ENCODE measurements around the gene ATP6V0C.

Gene ATP6V0C

DNA sequence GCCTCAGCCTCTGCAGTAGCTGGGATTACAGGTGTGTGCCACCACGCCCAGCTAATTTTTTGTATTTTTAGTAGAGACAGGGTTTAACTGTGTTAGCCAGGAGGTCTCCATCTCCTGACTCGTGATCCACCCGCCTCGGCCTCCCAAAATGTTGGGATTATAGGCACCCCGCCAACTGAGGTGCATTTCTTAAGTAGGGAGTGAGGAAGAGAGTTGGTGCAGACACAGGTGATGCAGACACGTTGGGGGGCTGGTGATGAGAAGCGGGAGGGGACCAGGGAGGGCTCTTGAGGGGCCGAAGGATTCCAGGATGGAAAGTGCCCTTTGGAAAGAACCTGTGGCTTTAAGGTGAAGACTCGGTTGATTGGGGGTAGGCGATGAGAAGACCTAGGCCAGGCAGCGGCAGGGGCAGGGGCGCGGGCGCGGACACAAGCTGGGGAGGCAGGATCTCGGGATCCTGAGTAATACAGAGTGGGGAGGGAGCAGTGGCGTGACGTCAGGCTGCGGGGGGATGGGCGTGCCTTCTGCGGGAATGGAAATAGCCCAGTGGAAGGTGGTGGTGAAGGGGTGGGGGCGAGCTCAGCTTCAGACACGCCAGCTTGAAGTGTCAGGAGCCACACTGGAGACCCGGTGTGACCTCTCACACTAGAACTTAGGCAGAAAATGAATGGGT is 2.5 kb upstream of the ATP6V0C start:
- Histone ChIP-seq H3K79me1 (ENCODE audit: low read length) (peaks cover 13% of the 10 kb centered on the region), H3K79me2 (ENCODE audit: control insufficient read depth, insufficient read depth, low read length, poor library complexity) (peaks cover 24% of the 10 kb centered on the region), H4K12ac (ENCODE audit: low read depth, low read length) (no peak overlapping the region), H3K4me3 (ENCODE audit: low read depth, low read length) (no peak overlapping the region), H3K14ac (ENCODE audit: low read length) (no peak overlapping the region), H3K36me3 (ENCODE audit: control insufficient read depth in 1 of 2, insufficient read depth in 2 of 2, low read length in 2 of 2) (peaks cover 1 to 2% of the 10 kb centered on the region in 2 experiments), H3K18ac (ENCODE audit: low read length) (no peak overlapping the region), H3K9ac (ENCODE audit: low read length) (no peak overlapping the region), H2BK5ac (ENCODE audit: low read depth, low read length, poor library complexity) (no peak overlapping the region), H4K8ac (ENCODE audit: low read depth, low read length) (no peak overlapping the region), H2AK5ac (ENCODE audit: low read length) (no peak overlapping the region), H2BK12ac (ENCODE audit: low read length) (no peak overlapping the region), H2BK120ac (ENCODE audit: insufficient read depth, low read length, poor library complexity) (no peak overlapping the region), H3K27ac (ENCODE audit: low read depth, low read length) (no peak overlapping the region), H2AFZ (ENCODE audit: insufficient read depth, low read length, poor library complexity) (no peak overlapping the region), H3K4ac (ENCODE audit: low read depth, low read length) (no peak overlapping the region), H3K4me1 (ENCODE audit: control insufficient read depth in 1 of 2, insufficient read depth in 2 of 2, low read length in 2 of 2) (peaks cover 12 to 20% of the 10 kb centered on the region in 2 experiments), H3K27me3 (ENCODE audit: insufficient read depth, low read length) (no peaks in the 10 kb centered on the region), H4K91ac (ENCODE audit: low read depth, low read length) (no peak overlapping the region), H3K9me3 (ENCODE audit: insufficient read depth, low read depth, low read length) (peaks cover 3% of the 10 kb centered on the region), H3K23ac (ENCODE audit: low read length) (no peak overlapping the region), H3K4me2 (ENCODE audit: low read length) (no peak overlapping the region)
- no peak for DNase-seq
- WGBS (ENCODE audit: extremely low coverage, insufficient coverage, insufficient read length) = no CpG with 5 or more reads among the region's 24 CpGs

DNA sequence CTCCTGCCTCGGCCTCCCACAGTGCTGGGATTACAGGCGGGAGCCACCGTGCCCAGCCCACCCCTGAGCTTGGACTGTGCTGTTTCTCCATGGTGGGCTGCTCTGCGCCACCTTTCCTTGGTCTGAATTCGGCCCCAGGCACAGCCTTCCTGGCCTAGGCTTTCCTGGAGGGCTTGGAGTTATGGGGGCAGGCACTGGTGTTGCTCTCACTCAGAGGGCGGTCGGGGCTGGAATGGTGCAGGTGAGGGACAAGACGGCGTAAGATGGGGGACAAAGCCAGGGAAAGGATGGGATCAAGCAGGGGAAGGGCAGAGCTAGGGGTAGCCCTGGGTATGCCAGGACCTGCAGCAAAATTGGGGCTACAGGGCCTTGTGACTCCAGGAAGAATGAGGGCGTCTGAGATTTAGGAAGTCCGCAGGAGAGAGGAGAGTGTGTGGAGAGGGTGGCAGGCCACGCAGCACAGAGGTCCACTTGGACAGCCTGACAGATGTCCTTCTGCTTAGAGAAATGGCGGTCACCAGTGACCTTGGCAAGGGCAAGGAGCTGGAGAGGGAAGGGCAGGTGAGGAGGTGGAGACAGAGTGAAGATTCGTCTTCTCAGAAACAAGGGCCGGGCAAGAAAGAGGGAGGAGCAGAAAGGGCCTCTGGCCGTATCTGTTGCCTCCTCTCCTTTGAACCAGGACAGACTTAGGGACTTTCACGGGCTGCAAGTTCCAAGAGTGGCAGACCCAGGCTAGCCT is 1.6 kb upstream of the ATP6V0C start:
- DNase-seq = no peak
- Histone ChIP-seq H3K27ac (ENCODE audit: low read depth, low read length) (no peak overlapping the region), H3K4me2 (ENCODE audit: low read length) (no peak overlapping the region), H3K9ac (ENCODE audit: low read length) (no peak overlapping the region), H3K23ac (ENCODE audit: low read length) (no peak overlapping the region), H3K27me3 (ENCODE audit: insufficient read depth, low read length) (no peaks in the 10 kb centered on the region), H3K18ac (ENCODE audit: low read length) (no peak overlapping the region), H3K14ac (ENCODE audit: low read length) (no peak overlapping the region), H3K9me3 (ENCODE audit: insufficient read depth, low read depth, low read length) (peaks cover 3% of the 10 kb centered on the region), H4K8ac (ENCODE audit: low read depth, low read length) (no peak overlapping the region), H3K4me1 (ENCODE audit: control insufficient read depth in 1 of 2, insufficient read depth in 2 of 2, low read length in 2 of 2) (peaks cover 19 to 27% of the 10 kb centered on the region in 2 experiments), H3K36me3 (ENCODE audit: control insufficient read depth in 1 of 2, insufficient read depth in 2 of 2, low read length in 2 of 2) (peaks cover 6 to 11% of the 10 kb centered on the region in 2 experiments), H3K4me3 (ENCODE audit: low read depth, low read length) (no peak overlapping the region), H2BK5ac (ENCODE audit: low read depth, low read length, poor library complexity) (no peak overlapping the region), H3K79me2 (ENCODE audit: control insufficient read depth, insufficient read depth, low read length, poor library complexity) (peaks cover 32% of the 10 kb centered on the region), H2BK120ac (ENCODE audit: insufficient read depth, low read length, poor library complexity) (no peak overlapping the region), H2BK12ac (ENCODE audit: low read length) (no peak overlapping the region), H4K91ac (ENCODE audit: low read depth, low read length) (no peak overlapping the region), H4K12ac (ENCODE audit: low read depth, low read length) (no peak overlapping the region), H3K4ac (ENCODE audit: low read depth, low read length) (no peak overlapping the region), H3K79me1 (ENCODE audit: low read length) (peaks cover 13% of the 10 kb centered on the region), H2AK5ac (ENCODE audit: low read length) (peak overlapping the region; percentile 71), H2AFZ (ENCODE audit: insufficient read depth, low read length, poor library complexity) (no peak overlapping the region)
- no CpG with 5 or more reads among the region's 17 CpGs for WGBS (ENCODE audit: extremely low coverage, insufficient coverage, insufficient read length)

DNA sequence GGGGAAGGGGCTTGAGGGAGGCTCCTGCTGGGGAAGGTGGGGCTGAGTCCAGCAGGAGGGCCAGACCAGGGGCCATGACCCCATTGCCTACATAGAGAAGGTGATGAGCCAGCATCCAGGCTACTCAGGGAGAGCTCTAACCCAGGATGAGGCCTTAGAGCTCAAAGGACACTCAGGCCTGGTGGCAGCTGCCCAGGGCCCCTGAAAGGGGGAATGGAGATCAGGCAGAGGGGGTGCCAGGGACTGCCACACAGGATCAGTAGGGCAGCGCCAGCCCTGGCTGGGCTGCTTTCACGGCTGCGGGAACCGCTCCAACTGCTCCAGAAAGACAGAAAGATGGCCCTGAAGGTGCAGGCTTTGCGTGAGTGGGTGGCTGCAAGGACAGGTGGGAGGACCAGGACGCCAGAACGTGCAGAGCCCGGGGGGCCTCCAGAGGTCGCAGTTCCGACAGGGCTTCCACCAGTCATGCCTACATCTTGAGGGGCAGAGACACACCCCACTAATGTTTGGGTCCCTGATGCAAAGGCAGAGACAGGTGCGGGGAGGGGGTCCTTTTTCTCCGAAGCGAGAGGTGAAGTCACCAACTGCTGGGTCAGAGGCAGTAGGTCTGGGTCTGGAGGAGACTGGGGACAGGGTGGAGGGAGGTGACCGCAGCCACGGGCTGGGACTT is 882 bp upstream of the ATP6V0C start:
- H3K9ac ChIP-seq (ENCODE audit: low read length) = no peak overlapping the region

DNA sequence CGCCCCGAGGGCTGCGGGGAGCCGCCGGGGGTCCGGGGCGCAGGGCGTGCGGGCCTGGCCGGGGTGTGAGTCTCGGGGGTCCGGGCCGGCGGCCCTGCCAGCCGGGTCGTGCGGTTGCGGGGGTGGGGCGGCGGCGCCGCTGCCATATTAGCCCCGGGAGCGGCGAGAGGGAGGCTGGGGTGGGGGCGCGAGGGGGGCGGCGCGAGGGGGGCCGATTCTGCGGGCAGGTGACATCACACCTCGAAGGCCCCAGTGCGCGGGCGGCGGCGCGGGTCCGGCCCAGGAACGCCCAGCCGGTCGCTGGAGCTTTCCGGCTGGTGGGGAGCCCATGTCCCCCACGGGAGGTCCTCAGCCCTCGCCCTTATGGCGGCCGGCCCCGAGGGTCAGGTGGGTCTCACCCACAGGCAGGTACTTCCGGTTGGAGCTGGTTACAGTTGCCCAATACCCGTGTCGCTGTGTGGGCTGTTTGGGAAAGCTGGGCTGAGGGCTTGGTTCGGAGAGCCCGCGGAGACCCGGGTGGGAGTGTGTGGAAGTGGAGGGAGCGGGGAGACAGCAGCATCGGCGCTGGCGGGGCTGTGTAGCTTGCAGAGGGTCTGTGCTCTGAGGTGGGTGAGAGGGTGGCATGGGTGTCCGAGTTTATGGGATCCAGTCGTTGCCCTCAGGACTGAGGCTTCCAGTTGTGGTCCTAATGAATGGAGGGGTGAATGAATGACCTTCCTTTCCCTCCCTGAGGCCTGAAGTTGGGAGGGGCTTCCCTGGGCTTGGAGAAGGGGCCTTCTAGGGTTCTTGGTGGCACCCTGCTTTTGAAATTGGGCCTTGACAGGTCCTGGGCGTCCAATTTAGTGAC is 804 bp downstream of the ATP6V0C start:
- peaks cover 18 to 20% of the 10 kb centered on the region in 2 experiments for H3K36me3 ChIP-seq (ENCODE audit: control insufficient read depth in 1 of 2, insufficient read depth in 2 of 2, low read length in 2 of 2)
- H3K14ac ChIP-seq (ENCODE audit: low read length) = peak overlapping the region; percentile 95
- peak overlapping the region; percentile 65 for H4K12ac ChIP-seq (ENCODE audit: low read depth, low read length)
- no peak overlapping the region for H2BK12ac ChIP-seq (ENCODE audit: low read length)
- H3K23ac ChIP-seq (ENCODE audit: low read length) = no peak overlapping the region
- no peak overlapping the region for H2AFZ ChIP-seq (ENCODE audit: insufficient read depth, low read length, poor library complexity)
- H3K27me3 ChIP-seq (ENCODE audit: insufficient read depth, low read length) = no peaks in the 10 kb centered on the region
- peaks cover 3% of the 10 kb centered on the region for H3K9me3 ChIP-seq (ENCODE audit: insufficient read depth, low read depth, low read length)
- peak overlapping the region; percentile 91 for H3K27ac ChIP-seq (ENCODE audit: low read depth, low read length)
- DNase-seq = peak; percentile 50 to 71
- H3K4ac ChIP-seq (ENCODE audit: low read depth, low read length) = peak overlapping the region; percentile 98
- peak overlapping the region; percentile 92 for H3K9ac ChIP-seq (ENCODE audit: low read length)
- peaks cover 13% of the 10 kb centered on the region for H3K79me1 ChIP-seq (ENCODE audit: low read length)
- peaks cover 43% of the 10 kb centered on the region for H3K79me2 ChIP-seq (ENCODE audit: control insufficient read depth, insufficient read depth, low read length, poor library complexity)
- H2BK5ac ChIP-seq (ENCODE audit: low read depth, low read length, poor library complexity) = peak overlapping the region; percentile 81
- H3K18ac ChIP-seq (ENCODE audit: low read length) = peak overlapping the region; percentile 92
- H4K8ac ChIP-seq (ENCODE audit: low read depth, low read length) = peak overlapping the region; percentile 90
- H3K4me1 ChIP-seq (ENCODE audit: control insufficient read depth in 1 of 2, insufficient read depth in 2 of 2, low read length in 2 of 2) = peaks cover 30 to 42% of the 10 kb centered on the region in 2 experiments
- peak overlapping the region; percentile 76 for H2AK5ac ChIP-seq (ENCODE audit: low read length)
- H4K91ac ChIP-seq (ENCODE audit: low read depth, low read length) = peak overlapping the region; percentile 98
- WGBS (ENCODE audit: extremely low coverage, insufficient coverage, insufficient read length) = no CpG with 5 or more reads among the region's 63 CpGs
- peak overlapping the region; percentile 99 for H3K4me3 ChIP-seq (ENCODE audit: low read depth, low read length)
- peak overlapping the region; percentile 77 for H2BK120ac ChIP-seq (ENCODE audit: insufficient read depth, low read length, poor library complexity)
- peak overlapping the region; percentile 74 for H3K4me2 ChIP-seq (ENCODE audit: low read length)

More for the DNA sequence above, 882 bp upstream of the ATP6V0C start:
- peak overlapping the region; percentile 43 for H4K12ac ChIP-seq (ENCODE audit: low read depth, low read length)
- no peak overlapping the region for H2AK5ac ChIP-seq (ENCODE audit: low read length)
- peaks cover 21 to 28% of the 10 kb centered on the region in 2 experiments for H3K4me1 ChIP-seq (ENCODE audit: control insufficient read depth in 1 of 2, insufficient read depth in 2 of 2, low read length in 2 of 2)
- peak overlapping the region; percentile 67 for H4K91ac ChIP-seq (ENCODE audit: low read depth, low read length)
- peaks cover 3% of the 10 kb centered on the region for H3K9me3 ChIP-seq (ENCODE audit: insufficient read depth, low read depth, low read length)
- peak overlapping the region; percentile 36 for H3K27ac ChIP-seq (ENCODE audit: low read depth, low read length)
- H3K27me3 ChIP-seq (ENCODE audit: insufficient read depth, low read length) = no peaks in the 10 kb centered on the region
- H3K4ac ChIP-seq (ENCODE audit: low read depth, low read length) = no peak overlapping the region
- DNase-seq = no peak
- H2BK120ac ChIP-seq (ENCODE audit: insufficient read depth, low read length, poor library complexity) = no peak overlapping the region
- peak overlapping the region; percentile 23 for H3K18ac ChIP-seq (ENCODE audit: low read length)
- H3K36me3 ChIP-seq (ENCODE audit: control insufficient read depth in 1 of 2, insufficient read depth in 2 of 2, low read length in 2 of 2) = peaks cover 10 to 12% of the 10 kb centered on the region in 2 experiments
- H2AFZ ChIP-seq (ENCODE audit: insufficient read depth, low read length, poor library complexity) = peak overlapping the region; percentile 32
- peaks cover 38% of the 10 kb centered on the region for H3K79me2 ChIP-seq (ENCODE audit: control insufficient read depth, insufficient read depth, low read length, poor library complexity)
- H4K8ac ChIP-seq (ENCODE audit: low read depth, low read length) = peak overlapping the region; percentile 67
- H2BK5ac ChIP-seq (ENCODE audit: low read depth, low read length, poor library complexity) = no peak overlapping the region
- H3K14ac ChIP-seq (ENCODE audit: low read length) = peak overlapping the region; percentile 38
- H3K23ac ChIP-seq (ENCODE audit: low read length) = no peak overlapping the region
- peaks cover 13% of the 10 kb centered on the region for H3K79me1 ChIP-seq (ENCODE audit: low read length)
- peak overlapping the region; percentile 89 for H3K4me2 ChIP-seq (ENCODE audit: low read length)
- H2BK12ac ChIP-seq (ENCODE audit: low read length) = no peak overlapping the region
- WGBS (ENCODE audit: extremely low coverage, insufficient coverage, insufficient read length) = no CpG with 5 or more reads among the region's 15 CpGs
- H3K4me3 ChIP-seq (ENCODE audit: low read depth, low read length) = peak overlapping the region; percentile 51

All from trophoblast cell (in vitro differentiated cells and primary cell).